Testis (tissue), 2 donors: Measurements from ENCODE around the gene ZMAT5.

Experiments used
- POLR2A ChIP-seq: fragments of 450-650 bp; IDR thresholded peaks from one replicate; pipeline ENCODE4 v1.6.1; 2017; ENCODE audit warnings: antibody characterized with exemption, mild to moderate bottlenecking, moderate library complexity
- TF ChIP-seq, protein P1 (sequence below), 3 experiments: fragments of 450-650 bp in 2 of 3; fragments of 200-600 bp in 1 of 3; sonication (generic) in 1 of 3; IDR thresholded peaks; one replicate each; pipeline ENCODE4 v1.5.1; 2016 to 2019; ENCODE audit warnings: antibody characterized with exemption in 3 of 3, mild to moderate bottlenecking in 2 of 3, moderate library complexity in 1 of 3

GRCh38 chr22:29782061-29782845 lies 15.4 kb upstream of the ZMAT5 start:
- TF ChIP-seq, protein P1, sequence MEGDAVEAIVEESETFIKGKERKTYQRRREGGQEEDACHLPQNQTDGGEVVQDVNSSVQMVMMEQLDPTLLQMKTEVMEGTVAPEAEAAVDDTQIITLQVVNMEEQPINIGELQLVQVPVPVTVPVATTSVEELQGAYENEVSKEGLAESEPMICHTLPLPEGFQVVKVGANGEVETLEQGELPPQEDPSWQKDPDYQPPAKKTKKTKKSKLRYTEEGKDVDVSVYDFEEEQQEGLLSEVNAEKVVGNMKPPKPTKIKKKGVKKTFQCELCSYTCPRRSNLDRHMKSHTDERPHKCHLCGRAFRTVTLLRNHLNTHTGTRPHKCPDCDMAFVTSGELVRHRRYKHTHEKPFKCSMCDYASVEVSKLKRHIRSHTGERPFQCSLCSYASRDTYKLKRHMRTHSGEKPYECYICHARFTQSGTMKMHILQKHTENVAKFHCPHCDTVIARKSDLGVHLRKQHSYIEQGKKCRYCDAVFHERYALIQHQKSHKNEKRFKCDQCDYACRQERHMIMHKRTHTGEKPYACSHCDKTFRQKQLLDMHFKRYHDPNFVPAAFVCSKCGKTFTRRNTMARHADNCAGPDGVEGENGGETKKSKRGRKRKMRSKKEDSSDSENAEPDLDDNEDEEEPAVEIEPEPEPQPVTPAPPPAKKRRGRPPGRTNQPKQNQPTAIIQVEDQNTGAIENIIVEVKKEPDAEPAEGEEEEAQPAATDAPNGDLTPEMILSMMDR (IDR thresholded peaks at IDR 0.05) = no peak
- no peak for TF ChIP-seq POLR2A
